ENCODE results near the gene CFAP52. TPM values are rescaled to one million over a fixed set of nuclear protein-coding genes. Genes with fewer than 3 reads are reported as not detected.
"Not testable (repeated sequence)": the region's sequence is repeated elsewhere in the genome, so short reads cannot be mapped to it uniquely, and the experiment has no call there.

Gene CFAP52, protein sequence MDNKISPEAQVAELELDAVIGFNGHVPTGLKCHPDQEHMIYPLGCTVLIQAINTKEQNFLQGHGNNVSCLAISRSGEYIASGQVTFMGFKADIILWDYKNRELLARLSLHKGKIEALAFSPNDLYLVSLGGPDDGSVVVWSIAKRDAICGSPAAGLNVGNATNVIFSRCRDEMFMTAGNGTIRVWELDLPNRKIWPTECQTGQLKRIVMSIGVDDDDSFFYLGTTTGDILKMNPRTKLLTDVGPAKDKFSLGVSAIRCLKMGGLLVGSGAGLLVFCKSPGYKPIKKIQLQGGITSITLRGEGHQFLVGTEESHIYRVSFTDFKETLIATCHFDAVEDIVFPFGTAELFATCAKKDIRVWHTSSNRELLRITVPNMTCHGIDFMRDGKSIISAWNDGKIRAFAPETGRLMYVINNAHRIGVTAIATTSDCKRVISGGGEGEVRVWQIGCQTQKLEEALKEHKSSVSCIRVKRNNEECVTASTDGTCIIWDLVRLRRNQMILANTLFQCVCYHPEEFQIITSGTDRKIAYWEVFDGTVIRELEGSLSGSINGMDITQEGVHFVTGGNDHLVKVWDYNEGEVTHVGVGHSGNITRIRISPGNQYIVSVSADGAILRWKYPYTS
- not detected in 2 replicates for total RNA-seq

DNA sequence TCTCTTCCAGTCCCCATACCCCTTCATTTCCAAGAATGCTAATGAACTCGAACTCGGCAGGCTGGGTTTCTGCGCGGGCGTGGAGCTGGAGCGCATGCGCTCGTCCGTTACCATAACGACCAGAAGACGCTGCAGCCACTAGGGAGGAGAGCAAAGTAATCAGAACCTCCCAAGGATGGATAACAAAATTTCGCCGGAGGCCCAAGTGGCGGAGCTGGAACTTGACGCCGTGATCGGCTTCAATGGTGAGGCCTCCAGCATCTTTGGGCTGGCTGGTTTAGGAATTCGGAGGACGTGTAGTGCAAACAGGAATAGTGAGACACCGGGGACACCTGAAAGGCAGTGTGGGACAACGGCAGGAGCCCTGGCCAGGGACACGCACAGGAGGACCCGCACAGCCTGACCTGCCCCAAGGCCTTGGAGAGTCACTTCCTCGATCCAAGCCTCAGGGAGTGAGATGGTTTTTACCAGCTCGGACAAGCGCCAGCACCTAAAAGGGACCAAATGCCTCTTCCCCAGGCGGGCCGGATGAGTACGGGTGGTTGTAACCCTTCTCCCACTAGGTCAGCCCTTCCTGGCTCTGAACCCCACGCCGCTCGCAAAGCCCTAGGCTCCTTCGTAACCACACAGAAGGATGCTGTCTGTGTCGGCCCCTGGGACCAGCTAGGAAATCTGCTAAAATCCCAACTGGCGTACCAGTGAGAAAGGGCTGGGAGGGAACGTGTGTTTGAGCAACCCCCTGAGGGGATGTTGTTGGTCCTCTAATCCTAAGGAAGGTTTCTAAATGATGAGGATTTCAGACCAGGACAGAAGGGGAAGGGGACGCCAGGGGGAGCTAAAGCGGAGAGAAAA lies at the start of gene CFAP52:
TSS of gene CFAP52 (plus strand) at position 122 of the 852 bp plus-strand sequence. CDS start at position 176, 54 bp downstream.
- peak; percentile 79 for DNase-seq

DNA sequence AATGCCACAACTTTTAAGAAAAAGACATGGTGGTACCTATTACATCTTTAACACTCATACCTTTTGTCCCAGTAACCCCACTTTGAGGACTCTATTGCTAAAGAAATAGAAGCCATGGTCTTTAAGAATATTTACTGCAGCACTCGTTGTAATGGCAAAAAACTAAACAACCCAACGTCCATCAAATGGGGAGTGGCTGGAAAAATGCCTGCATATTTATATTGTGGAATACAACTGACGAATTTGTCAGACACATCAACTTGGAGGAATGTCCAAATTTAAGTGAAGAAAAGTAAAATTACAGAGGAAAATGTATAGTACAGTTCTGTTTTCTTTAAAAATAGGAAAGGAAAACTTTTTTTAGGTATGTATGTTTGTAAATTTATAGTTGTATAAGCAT lies 48.7 kb upstream of the CFAP52 start:
- DNase-seq: no peak

DNA sequence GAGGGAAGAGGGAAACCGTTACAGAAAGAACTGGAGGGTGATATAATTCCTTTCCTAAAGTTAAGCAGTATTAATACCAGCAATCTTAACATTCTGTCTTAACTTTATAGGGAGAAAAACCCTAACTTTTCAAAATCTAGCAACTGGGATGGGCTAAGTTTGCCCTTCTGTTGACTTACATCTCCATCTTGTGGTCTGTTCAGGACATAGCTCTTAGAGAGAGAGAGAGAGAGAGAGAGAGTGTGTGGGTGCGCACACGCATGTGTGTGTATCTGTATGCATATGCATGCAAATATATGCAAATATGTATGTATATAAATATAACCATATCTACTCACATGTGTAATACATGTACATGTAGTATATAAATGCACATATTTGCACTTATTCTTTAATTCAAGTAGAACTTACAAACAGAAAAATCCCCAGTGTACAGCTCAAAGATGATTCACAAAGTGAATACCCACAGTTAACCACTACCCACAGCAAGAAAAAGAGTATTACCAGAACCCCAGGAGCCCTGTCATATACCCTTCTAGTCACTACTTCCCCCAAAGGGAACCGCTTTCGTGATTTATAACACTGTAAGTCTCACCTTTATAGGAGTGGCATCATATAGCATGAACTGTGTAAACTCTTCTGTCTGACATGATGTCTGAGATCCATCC lies 47.3 kb upstream of the CFAP52 start:
- peak; percentile 52 for DNase-seq

- no peak for DNase-seq
Observed at GRCh38 chr17:9531034-9531433, 45.4 kb upstream of the CFAP52 start.

DNA sequence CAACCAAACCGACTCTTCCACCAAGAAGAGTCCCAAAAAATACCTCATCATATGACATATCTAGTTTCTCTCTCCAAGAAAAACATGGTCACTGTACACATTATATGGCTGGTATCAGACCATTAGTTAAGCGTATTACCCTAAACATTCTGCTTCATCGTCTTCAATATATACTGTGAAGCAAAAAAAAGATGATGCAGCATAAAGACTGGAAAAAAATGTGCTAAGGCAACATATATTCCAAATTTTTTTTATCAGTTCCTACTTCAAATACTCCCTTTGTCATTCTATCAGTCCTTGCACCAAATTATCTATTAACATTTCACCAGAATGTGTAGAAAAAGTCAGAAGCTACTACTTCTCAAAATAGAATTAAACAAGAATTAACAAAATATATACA lies 43.7 kb upstream of the CFAP52 start:
- DNase-seq: no peak

DNA sequence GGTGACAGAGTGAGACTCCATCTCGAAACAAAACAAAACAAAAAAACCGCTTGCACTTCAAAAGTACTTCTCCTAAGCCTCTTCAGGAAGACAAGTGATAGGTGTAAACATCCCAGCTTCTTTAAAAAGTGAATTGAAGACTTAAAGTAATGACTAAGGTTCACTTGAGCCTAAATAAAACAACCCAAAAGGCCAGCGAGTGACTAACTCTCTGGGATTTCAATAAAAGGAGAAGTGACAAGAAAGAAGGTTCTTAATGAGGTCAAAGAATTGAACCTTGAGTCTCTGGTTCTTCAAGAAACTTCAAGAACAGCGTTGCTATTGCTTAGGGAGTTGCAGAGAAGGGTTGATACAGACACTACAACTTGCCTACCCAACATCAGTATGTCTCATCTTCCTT lies 43.0 kb upstream of the CFAP52 start:
- DNase-seq: no peak

DNA sequence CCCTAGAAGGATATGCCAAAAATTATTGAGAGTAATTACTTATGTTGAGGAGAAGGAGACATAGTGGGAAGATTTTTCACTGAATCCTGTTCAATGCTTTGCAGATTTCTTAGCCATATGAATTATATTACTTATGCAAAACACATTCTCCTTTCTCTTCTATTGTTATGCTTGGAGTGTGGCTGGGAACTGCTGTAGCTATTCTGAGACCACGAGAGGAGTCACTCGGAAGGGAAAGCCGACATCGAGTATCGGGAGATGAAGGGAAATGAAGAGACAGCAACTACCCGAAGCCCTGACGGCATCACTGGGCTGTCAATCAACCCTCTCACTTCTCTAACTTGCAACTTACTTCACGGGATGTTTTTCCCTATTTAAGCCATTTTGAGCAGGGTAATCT lies 40.4 kb upstream of the CFAP52 start:
- DNase-seq: no peak

DNA sequence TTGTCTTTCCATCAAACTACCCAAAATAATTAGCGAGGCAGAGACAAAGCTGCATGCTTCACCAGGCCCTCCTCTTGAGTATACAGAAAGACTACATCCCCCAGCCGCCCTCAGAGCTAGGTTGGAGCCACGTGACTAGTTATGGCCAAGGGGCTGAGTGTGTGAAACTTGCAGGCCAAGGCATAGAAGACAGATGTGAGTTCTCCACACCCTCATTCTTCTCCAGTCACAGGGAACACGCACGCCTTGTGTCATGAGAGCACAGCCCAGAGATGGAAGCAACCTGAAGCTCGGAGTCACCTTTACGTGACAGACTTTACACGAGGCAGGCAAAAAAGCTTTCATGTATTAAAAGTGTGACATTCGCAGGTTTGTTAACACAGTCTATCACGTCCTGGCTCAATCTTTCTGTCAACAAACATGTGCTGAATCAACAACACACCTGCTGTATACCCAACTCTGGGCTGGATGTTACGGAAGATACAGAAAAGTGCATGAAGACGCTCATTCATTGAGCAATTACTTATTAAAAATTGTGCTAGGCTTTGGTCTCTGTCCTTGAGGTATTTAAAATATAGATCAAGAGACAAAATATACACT lies 39.2 kb upstream of the CFAP52 start:
- no peak for DNase-seq

GRCh38 chr17:9538626-9539025 lies 37.8 kb upstream of the CFAP52 start:
- DNase-seq: no peak

DNA sequence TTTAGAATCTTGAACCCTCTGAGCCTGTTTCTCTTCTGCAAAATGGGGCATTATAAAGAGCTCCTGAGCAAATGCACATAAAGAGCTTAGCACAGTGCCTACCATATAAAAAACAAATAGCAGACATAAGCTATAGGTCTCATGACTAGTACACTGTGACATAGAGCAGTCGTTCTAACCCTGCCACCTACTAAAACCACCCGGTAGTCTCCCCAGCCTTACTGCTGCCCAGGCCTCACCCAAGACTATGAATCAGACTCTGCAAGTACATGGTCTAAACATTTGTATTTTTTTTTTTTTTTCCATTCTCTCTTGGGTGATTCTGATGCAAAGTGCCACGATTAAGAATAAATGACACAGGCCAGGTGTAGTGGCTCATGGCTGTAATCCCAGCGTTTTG lies 34.7 kb upstream of the CFAP52 start:
- no peak for DNase-seq

DNA sequence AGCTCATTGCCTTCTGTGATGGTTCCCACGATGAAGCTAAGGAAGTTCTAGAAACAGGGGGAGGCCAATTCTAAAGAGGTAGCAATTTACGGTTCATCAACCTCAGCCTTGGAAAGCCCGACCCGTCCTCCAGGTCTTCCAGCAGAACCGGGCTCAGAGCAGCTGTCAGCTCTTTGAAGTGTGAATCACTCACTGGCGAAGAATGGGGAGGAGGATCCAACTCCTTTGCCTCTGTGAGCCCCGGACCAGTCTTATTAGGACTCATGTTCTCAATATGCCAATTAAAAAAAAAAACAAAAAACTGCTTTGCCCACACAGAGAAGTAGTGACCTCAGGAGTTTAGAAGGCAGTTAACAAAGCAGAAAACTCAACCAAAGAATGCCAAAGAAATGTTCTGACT lies 32.2 kb upstream of the CFAP52 start:
- no peak for DNase-seq

GRCh38 chr17:9549215-9549614 lies 27.2 kb upstream of the CFAP52 start:
- DNase-seq: no peak

GRCh38 chr17:9553181-9553580 lies 23.3 kb upstream of the CFAP52 start:
- DNase-seq: no peak

GRCh38 chr17:9553596-9553995 lies 22.8 kb upstream of the CFAP52 start:
- no peak for DNase-seq

DNA sequence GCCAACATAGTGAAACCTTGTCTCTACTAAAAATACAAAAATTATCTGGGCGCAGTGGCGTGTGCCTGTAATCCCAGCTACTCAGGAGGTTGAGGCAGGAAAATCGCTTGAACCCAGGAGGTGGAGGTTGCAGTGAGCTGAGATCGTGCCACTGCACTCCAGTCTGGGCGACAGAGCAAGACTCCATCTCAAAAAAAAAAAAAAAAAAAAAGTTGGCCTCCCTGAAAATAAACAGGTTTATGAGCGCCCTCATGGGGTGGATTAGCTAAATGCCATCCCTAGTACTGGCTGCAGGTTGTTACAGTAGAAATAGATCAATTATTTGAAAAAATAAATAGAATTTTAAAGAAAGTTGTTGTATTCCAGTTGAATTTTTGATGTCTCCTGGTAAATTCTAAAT lies 21.7 kb upstream of the CFAP52 start:
- DNase-seq: peak; percentile 72

GRCh38 chr17:9557161-9557755 lies 19.2 kb upstream of the CFAP52 start:
- DNase-seq: no peak

DNA sequence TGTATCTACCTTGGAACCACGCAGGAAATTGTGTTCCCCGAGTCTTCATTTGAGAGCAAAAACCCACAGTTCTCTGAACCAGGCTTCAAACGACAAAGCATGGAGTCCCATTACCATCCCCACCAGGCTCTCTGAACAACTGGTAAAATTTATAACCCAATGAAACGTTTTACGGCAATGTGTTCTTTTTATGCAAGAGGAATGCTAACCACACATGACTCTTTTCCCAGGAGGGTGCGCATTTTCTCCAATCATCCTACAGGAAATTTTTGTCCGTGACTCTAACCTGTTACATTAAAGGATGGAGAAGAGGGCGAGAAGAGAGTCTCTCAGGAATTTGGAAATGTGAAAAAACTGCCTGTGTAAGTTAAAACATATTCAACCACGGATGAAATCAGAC lies 18.6 kb upstream of the CFAP52 start:
- no peak for DNase-seq

DNA sequence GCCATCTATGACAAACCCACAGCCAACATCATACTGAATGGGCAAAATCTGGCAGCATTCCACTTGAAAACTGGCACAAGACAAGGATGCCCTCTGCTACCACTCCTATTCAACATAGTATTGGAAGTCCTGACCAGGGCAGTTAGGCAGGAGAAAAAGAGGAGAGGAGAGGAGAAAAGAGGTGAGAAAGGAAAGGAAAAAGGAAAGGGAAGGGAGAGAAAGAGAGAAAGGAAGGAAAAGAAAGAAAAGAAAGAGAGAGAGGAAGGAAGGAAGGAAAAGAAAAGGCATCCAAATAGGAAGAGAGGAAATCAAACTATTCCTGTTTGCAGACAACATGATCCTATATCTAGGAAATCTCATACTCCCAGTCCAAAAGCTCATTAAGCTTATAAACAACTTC lies 12.3 kb upstream of the CFAP52 start:
- DNase-seq: no peak

DNA sequence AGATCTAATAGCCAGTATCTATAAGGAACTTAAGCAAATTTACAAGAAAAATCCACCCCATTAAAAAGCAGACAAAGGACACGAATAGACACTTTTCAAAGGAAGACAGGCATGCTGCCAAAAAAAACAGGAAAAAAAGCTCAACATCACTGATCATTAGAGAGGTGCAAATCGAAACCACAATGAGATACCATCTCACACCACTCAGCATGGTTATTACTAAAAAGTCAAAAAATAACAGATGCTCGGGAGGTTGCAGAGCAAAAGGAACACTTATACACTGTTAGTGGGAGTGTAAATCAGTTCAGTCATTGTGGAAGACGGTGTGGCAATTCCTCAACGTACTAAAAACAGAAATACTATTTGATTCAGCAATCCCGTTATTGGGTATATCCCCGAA lies 10.4 kb upstream of the CFAP52 start:
- DNase-seq: peak; percentile 60

- DNase-seq: not testable (repeated sequence)
Observed at GRCh38 chr17:9566739-9567138, 9.7 kb upstream of the CFAP52 start.

DNA sequence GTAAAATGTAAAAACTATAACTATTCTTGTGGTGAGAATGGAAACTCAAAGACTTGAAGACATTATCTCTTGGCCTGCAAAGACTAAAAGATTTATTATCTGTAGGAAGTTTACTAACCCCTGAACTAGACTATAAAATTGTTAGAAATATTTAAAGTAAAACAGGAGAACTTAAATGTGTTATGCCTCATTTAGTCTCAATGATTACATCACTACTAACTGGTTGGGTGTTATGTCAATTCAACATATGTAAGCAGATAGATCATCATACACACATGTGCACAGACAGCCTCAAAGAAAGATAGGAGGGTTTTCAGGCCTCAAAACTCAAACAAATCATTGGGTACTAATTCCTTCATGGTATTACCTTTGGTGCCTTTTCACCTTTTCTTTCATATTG lies 8.4 kb upstream of the CFAP52 start:
- no peak for DNase-seq

DNA sequence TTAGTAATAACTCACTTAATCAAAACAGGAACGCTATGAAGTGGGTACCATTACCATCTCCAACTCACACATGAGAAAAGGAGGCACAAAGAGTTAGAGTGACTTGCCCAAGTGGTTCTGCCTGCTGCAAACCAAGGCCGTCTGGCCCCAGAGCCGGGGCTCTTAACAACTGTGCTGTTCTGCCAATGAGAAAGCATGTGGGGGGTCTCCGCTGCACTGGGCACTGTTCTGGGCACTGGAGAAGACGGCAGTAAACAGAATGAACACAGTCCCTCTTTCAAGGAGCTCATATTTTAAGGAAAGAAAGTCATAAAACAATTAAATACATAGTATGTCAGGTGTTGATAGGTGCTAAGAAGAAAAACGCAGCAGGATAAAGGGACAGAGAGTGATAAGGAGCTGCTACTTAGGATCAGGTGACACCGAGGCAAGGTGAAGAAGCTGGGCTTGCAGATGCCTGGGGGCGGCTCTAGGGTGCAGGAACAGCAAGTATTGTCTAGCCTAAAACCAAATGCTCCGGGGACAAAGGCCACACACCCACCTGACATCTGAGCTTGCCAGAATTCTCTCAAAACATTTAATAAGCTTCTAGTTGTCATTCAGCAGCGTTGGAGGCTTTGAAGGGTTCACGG lies 7.4 kb upstream of the CFAP52 start:
- no peak for DNase-seq

Data from dermis blood vessel endothelial cell (primary cell).